ENCODE results near the gene RINT1. TPM values are rescaled to one million over a fixed set of nuclear protein-coding genes. Genes with fewer than 3 reads are reported as not detected.
"Not testable (repeated sequence)": the region's sequence is repeated elsewhere in the genome, so short reads cannot be mapped to it uniquely, and the experiment has no call there.

The RINT1 gene
- total RNA-seq: 13.3 TPM
- long read RNA-seq, transcript RINT1-201 (15 exons, 2,976 nt): major isoform, 9 of 11 reads
- long read RNA-seq, partial matches to known transcripts: 0 of 11 reads
- long read RNA-seq, other reads (novel, unspliced or antisense): 2 of 11 reads

DNA sequence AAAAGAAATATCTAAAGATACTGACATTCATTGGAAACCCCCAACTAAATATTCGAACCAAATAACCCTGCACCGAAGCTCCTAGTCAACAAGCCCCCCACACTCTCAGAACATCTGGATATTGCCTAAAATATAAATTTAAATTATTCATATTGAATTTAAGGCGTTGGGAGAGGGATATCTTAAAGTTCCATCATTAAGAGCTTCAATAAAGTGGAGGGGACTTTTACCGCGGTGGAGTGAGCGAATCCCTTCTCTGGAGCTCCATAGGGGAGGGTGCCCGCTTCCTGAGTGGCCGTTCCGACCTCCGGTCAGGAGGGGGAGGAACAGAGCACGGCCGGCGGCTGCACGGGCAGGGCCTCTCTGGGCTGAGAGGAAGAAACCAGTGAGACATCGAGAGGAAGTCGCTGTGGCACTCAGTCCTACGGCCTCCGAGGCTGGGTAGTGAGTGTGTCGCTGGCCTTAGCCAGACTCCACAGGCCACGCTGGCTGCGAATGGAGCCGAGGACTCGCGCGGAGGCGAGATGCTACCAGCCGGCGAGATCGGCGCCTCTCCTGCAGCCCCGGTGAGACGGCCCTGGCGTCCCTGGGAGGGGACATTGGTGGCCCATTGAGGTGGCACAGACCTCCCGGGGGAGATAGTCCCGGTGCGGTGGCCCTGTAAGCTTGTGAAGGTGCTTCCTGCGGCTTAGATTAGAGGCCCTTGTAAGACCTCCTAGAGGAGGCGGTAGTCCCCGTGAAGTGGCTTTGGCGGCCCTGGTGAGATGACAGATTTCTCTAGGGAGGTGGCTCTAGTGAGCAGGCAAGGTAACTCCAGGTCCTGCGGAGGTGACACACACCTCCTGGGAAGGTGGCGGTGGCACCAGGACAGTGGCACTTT lies at the start of gene RINT1:
RINT1 (plus strand) TSS at position 410 of the 880 bp plus-strand sequence; CDS start at position 525, 115 bp downstream.
- peak; percentile 96 for DNase-seq (ENCODE audit: missing footprints)
- ATAC-seq: peak; percentile 100
- intact Hi-C loops (cut with DNase I): no loop called here

DNA sequence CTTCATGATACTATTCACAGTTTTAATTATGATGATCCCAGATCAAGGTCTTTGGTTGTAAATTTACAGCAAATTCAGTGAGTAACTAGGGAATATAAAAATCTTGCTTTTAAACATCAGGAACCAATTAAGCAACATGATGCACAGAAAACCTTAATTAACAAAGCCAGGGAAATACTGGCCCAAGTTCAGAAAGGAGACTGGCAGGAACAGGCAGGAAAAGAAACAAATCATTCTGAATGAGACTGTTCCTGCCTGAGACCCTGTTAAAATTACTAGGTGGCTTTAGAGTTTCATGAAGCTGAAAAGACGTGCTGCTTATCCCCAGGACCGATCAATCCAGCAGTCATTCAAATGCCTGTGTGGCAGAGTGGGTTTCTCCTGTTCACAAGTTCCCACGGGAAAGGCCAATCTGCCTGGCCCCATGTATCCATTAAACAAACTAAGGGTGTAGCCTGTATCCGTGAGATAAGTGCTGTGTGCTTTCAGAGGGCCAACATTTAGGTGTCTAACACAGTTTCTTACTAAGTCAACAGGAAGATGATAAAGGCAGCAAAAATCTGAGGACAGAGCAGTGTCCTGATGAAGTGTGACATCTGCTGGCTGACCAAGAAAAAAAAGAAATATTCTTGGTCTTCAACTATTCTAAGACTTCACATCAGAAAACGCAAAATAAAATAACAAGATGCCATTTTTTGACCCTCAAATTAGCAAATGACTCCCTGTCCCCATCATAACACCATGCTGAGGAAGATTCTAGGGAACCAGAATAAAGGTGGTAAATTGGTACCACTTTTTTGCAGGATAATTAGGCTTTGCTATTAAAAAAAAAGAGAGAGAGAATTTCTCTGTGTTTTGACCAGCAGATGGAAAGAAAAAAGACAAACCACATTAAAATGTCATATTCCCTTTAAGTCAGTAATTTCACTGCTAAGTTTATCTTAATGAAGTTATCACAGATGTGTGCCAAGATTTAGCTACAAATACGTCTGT lies 44.1 kb upstream of the RINT1 start:
- DNase-seq (ENCODE audit: missing footprints): no peak
- ATAC-seq: no peak
- intact Hi-C loops (cut with DNase I): no loop called here

DNA sequence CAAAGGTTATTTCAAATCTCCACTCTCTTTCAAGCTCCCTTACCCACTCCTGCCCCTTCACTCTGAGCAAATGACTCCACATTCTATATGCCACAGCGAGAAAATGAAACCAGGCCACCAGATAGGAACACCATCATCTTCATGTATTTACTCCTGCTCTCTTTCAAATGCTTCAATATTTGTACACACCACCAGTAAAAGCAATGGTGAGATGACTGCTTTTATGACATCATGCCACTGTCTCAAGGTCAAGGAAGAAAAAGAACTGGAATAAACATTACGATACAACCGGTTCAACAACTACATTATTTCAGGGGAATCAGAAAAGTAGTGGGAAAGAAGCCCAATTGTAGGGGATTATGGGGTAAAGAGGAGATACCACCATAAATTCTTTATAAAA lies 42.6 kb upstream of the RINT1 start:
- intact Hi-C loops (cut with DNase I): no loop called here
- DNase-seq (ENCODE audit: missing footprints) (no peak), ATAC-seq (no peak)

DNA sequence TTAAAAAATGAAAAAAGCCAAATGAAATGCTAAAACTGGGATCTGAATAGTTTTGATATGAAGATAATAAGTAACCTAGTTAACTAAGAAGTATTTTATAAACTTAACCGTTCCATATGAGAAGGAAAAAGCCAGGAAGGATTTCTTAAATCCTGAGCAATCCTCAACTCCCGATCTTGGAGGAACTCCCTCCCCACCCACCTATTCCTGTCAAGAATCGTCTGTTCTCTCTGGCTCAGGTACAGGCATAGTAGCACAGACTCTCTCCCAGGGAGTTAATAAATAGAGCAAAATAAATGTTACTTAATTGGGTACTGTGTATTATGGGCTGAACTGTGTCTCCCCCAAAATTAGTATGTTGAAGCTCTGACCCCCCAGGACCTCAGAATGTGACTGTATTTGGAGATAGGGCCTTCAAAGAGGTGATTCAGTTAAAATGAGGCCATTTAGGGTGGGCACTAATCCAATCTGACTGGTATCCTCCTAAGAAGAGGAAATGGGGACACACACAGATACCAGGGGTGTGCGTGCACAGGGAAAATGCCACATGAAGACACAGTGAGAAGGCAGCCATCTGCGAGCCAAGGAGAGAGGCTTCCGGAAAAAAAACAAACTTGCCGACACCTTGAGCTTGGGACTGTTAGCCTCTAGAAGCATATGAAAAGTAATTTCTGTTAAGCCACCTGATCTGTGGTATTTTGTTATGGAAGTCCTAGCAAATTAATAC lies 38.6 kb upstream of the RINT1 start:
- ATAC-seq (no peak), DNase-seq (ENCODE audit: missing footprints) (no peak)
- intact Hi-C loops (cut with DNase I): loop anchor here (5.0 kb wide), 1 partner anchor 571 kb away; no protein-coding TSS in a partner anchor

DNA sequence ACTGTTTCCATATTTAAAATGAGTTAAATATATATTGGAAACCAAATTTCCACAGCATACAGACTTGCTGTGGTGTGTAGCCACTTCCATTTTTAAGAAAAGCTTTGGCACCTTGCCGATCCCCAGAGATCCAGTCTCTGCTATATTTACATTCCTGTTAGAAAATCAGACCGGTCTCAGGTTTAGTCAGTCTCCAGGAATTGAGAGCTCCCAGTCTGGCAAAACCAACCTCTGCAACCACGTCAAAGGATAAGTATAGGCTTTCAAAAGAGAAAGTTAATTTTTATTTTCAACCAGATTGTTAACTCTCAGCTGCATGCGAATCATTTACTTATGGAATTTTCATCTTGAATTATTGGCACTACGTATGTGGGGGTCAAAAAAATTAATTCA lies 38.1 kb upstream of the RINT1 start:
- intact Hi-C loops (cut with DNase I): loop anchor here (5.0 kb wide), 1 partner anchor 572 kb away; no protein-coding TSS in a partner anchor
- no peak for ATAC-seq
- no peak for DNase-seq (ENCODE audit: missing footprints)

DNA sequence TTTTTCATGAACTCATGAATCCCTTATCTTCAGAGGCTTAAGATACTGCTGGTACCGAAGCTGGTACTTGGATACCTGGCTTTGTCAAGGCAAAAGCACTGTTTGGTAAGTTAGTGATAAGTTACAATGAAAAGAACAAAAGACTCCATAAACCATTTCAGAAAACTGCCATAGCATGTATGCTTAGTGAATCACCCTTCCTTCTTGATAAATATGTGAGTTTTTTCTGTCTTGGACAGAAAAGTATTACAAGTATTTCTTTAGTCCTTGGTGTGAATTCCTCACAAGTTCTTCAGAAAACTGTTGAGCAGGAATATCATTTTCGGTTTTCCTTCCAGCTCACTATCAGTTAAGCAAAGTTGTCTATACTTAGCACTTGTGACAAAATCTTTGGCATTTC lies 35.5 kb upstream of the RINT1 start:
- DNase-seq (ENCODE audit: missing footprints) (no peak), ATAC-seq (no peak)
- intact Hi-C loops (cut with DNase I): no loop called here

DNA sequence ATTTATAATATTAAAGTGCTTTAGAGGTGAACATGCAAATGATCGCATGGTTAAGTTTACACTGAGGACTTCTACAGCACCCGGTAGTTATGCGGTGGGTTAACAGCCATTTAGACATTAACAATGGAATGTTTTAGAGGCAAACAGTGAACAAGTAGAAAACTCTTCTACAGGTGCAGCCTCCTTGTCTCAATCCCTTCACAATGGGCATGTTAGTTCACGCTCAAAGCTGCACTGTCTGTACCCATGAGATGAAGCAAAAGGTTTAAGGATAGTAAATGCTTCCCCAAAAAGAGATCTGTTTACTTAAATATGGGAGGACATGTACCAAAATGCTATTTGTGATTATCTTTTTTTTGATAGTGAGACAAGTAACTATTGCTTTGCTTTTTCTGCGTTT lies 35.0 kb upstream of the RINT1 start:
- no peak for DNase-seq (ENCODE audit: missing footprints)
- intact Hi-C loops (cut with DNase I): no loop called here
- no peak for ATAC-seq

DNA sequence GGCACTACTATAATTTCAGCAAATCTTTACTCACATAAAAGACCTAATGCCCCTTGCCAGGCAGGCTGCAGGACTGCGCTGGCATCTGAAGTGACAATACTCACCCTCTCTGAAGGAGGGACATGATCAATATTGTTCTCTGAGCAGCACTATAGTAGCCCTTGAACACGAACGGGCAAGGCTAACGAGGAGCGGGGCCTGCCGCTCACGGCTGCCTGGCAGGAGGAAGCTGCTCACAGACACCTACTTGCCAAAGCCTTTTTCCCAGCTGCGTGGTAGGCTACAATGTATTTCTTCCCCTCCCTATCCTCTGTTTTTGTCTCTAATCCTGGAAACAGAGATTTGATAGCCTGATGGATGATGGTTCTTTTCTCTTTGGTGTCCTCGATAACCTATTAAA lies 29.8 kb upstream of the RINT1 start:
- intact Hi-C loops (cut with DNase I): no loop called here
- ATAC-seq: no peak
- no peak for DNase-seq (ENCODE audit: missing footprints)

DNA sequence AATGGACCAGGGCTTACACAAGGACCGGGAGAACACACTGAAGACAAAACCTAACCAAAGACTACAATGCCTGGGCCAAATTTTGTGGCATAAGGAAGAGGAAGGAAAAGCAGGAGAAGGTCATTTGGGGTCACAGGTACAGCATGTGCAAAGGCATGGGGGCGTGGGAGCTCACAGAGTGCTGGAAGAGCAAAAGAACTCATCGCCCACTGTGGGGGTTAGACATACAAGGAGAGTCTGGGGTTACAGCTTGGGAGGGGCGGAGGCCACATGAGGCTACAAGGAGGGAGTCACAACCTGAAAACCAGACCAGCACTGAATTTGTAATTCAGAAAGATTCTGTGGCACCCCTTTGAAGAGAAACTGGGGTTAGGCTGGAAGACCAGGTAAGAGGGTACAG lies 19.6 kb upstream of the RINT1 start:
- ATAC-seq (no peak), DNase-seq (ENCODE audit: missing footprints) (no peak)
- intact Hi-C loops (cut with DNase I): no loop called here

DNA sequence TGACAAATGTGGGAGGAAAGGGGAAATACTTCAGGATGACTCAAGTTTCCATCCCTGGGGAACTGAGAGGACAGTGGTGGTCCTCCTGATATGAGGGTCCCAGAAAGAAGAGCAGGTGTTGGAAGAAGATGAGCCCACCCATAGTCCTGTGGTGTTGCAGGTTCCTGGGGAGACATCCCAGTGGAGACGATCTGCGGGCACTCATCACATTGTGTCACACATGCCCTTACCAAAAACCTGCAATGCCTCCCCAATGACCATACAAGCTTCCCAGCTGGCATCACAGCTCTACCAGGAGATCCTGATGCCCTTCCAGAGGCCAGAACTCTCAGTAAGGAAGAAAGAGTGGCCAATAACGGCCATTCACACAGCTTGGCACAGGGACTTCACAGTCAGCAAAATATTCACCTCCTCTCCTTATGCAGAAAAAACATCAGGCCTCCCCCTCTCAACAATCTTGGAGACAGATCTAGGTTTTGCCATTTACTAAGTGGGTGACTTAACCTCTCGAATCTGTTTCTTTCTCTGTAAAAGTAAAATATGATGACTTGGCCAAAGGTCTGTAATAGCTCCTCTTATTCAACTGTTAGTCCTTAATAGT lies 19.0 kb upstream of the RINT1 start:
- DNase-seq (ENCODE audit: missing footprints) (no peak), ATAC-seq (no peak)
- intact Hi-C loops (cut with DNase I): no loop called here

DNA sequence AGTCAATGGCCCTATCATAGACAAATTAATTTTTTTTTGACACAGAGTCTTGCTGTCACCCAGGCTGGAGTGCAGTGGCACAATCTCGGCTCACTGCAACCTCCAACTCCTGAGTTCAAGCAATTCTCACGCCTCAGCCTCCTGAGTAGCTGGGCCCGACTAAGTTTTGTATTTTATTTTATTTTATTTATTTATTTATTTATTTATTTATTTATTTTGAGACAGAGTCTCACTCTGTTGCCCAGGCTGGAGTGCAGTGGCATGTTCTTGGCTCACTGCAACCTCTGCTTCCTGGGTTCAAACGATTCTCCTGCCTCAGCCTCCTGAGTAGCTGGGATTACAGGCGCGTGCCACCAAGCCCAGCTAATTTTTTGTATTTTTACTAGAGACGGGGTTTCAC lies 16.4 kb upstream of the RINT1 start:
- DNase-seq (ENCODE audit: missing footprints); intact Hi-C loops (cut with DNase I); ATAC-seq: not testable (repeated sequence)

DNA sequence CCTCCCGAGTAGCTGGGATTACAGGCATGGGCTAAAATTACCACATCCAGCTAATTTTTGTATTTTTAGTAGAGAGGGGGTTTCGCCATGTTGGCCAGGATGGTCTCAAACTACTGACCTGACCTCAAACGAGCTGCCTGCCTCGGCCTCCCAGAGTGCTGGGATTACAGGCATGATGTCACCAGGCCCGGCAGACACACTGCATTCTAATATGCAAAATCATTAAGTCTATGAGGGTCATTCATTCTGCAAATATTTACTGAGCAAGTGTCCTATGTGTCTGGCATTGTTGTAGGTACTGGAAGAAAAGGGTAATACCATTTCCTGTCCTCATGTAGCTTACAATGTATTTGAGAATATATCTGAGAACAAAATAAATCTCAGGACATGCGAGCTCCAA lies 12.6 kb upstream of the RINT1 start:
- intact Hi-C loops (cut with DNase I): no loop called here
- no peak for ATAC-seq
- no peak for DNase-seq (ENCODE audit: missing footprints)

DNA sequence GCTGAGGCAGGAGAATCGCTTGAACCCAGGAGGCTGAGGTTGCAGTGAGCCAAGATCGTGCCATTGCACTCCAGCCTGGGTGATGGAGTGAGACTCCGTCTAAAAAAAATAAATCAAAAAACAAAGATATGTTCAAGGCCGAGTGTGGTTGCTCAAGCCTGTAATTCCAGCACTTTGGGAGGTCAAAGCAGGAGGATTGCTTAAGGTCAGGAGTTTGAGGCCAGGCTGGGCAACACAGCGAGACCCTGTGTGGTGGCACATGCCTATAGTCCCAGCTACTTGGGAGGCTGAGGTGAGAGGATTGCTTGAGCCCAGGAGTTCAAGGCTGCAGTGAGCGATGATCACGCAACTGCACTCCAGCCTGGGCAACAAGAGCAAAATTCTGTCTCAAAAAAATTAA lies 11.4 kb upstream of the RINT1 start:
- ATAC-seq; intact Hi-C loops (cut with DNase I); DNase-seq (ENCODE audit: missing footprints): not testable (repeated sequence)

DNA sequence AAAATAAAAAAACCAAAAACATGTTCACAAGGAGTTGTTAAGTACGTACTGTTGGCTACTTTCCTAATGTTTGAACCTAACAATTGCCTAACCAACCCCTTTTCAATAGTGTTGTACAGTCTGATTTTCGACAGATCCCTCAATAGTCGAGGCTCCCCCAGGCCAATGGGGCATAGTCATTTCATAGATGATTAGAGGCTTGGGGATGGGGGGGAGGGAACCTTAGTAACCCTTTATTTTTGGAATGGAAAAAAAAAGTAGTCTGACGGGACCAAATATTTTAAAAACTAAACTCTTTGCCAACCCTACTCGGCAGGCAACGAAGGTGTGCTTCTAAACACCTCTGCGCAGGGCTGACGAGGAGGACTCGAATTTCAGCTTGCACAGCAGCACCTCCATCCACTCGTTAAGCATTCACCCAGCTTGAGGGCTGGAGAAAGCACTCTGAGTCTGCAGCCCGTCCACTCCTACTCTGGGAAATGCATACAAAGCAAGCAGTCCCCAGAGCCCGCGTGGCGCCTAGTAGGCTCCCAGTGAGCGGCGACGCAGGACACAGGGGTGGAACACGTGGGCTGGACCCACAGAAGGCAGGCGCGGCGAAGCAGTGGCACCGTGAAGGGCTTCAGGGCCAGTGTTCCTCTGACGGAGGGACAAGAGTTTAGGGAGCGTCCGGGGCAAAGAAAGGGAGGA lies 10.8 kb upstream of the RINT1 start:
- peak; percentile 47 for ATAC-seq
- intact Hi-C loops (cut with DNase I): no loop called here
- DNase-seq (ENCODE audit: missing footprints): peak; percentile 75

DNA sequence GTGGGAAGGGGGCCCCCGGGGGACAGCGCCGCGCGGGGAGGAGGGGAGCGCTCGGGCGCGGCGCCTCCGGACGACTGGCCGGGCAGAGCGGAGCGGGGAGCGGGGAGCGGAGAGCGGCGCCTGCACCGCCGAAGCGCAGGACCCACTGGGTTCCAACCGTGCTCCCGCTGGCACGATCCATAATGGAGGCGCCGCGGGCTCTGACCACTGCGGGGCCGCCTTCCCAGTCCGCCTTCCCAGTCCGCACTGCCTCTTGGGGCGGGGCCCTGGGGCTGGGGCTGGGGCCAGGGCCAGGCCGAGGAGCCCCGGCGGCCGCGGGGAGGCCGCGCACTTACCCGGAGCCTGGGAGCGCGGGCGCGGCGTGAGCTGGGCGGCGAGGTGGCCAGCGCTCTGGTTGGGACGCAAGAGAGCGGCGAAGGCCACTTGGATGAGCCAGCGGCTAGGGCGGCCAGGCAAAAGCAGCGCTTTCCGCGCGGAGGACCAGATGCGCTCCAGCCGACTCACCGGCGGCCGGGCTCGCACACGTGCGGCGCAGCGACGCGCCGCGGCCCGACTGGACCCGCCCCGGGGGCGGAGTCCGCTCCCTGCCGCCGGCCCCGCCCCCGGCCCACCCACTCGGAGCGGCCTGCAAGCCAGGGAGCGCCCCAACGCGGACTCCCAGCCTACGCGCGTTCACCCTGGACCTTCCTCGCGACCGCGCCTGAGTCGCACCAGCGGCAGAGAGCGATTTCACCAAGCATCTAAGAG lies 10.1 kb upstream of the RINT1 start, which contains the start of gene PUS7:
PUS7 (minus strand) TSS at position 555 of the 747 bp plus-strand sequence. CDS start 13,759 bp downstream, outside the sequence.
- DNase-seq (ENCODE audit: missing footprints) (peak; percentile 93), ATAC-seq (peak; percentile 98)
- intact Hi-C loops (cut with DNase I): no loop called here

DNA sequence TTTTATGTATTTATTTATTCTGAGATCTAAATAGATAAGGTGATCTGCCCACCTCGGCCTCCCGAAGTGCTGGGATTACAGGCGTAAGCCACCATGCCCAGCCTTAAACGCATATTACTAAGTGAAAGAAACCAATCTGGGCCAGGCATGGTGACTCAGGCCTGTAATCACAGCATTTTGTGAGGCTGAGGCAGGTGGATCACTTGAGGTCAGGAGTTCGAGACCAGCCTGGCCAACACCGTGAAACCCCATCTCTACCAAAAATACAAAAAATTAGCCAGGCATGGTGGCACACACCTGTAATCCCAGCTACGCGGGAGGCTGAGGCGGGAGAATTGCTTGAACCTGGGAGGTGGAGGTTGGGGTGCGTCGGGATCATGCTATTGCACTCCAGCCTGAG lies 7.6 kb upstream of the RINT1 start:
- intact Hi-C loops (cut with DNase I); ATAC-seq: not testable (repeated sequence)

DNA sequence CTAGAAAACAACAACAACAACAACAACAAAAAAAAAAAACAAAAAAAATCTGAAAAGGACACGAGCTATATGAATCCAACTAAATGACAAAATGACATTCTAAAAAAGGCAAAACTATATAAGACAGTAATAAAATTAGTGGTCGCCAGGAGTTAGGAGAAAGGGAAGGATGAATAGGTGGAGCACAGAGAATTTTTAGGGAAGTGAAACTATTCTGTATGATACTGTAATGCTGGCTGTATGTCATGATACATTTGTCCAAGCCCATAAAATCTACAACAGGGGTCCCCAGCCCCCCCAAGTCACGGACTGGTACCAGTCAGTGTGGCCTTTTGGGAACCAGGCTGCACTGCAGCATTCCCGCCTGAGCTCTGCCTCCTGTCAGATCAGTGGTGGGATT lies 7.2 kb upstream of the RINT1 start:
- no peak for ATAC-seq
- intact Hi-C loops (cut with DNase I): no loop called here

More for the DNA sequence above, 7.6 kb upstream of the RINT1 start:
- DNase-seq (ENCODE audit: missing footprints): not testable (repeated sequence)

More for the DNA sequence above, 7.2 kb upstream of the RINT1 start:
- DNase-seq (ENCODE audit: missing footprints): no peak

All from Right ventricle myocardium inferior (tissue), 1 donor.